Prostate gland (tissue), 2 donors: ENCODE results near the gene CCDC92B. TPM values are rescaled to one million over a fixed set of nuclear protein-coding genes. Genes with fewer than 3 reads are reported as not detected.
A peak's percentile ranks its signal among the peaks of the same experiment; 100 is the strongest.

Experiments used
- DNase-seq: peaks from one replicate; pipeline ENCODE4 v3.0.0-alpha.2; 2019; ENCODE audit warnings: low spot score
- H3K27ac ChIP-seq, 2 donors: fragments of 200-600 bp; sonication (generic); 2 replicates each; pipeline ENCODE4 v1.5.1; 2017 to 2019
- H3K27me3 ChIP-seq: fragments of 200-600 bp; sonication (generic); replicated peaks from 2 replicates; pipeline ENCODE4 v1.5.1; 2019; ENCODE audit not compliant: insufficient read depth
- H3K36me3 ChIP-seq, 2 donors: fragments of 200-600 bp; sonication (generic); 1 replicate in 1 of 2; 2 replicates in 1 of 2; pipeline versions ENCODE4 v1.5.1 to v1.8.1; 2017 to 2019
- H3K4me1 ChIP-seq: fragments of 200-600 bp; sonication (generic); replicated peaks from 2 replicates; pipeline ENCODE4 v1.5.1; 2019
- H3K4me3 ChIP-seq, 2 donors: fragments of 200-600 bp; sonication (generic); 2 replicates each; pipeline ENCODE4 v1.5.1; 2017 to 2019
- H3K9me3 ChIP-seq: fragments of 200-600 bp; sonication (generic); 2 replicates; pipeline ENCODE4 v1.5.1; 2017
- POLR2A ChIP-seq: fragments of 450-650 bp; IDR thresholded peaks from one replicate; pipeline ENCODE4 v1.6.1; 2016; ENCODE audit warnings: antibody characterized with exemption, mild to moderate bottlenecking
- POLR2AphosphoS5 ChIP-seq: sonication (generic); formaldehyde crosslinking; IDR thresholded peaks from one replicate; pipeline ENCODE4 v1.6.1; 2017; ENCODE audit warnings: antibody characterized with exemption
- WGBS: methylation state at CpG from one replicate; pipeline ENCODE4 v1.1.5; 2018; 5-methylcytosine and 5-hydroxymethylcytosine counted together
- intact Hi-C: fragments of 100-400 bp; cut with DNase I; formaldehyde crosslinking; loops from one replicate; pipeline ENCODE4 v1.14.2; 2022
- total RNA-seq, 2 donors: library from RNA; depleted of rRNA; stranded (reverse); fragments of >200 nt; gene quantifications; one replicate each; pipeline ENCODE4 v1.1.0, GENCODE V29; 2016
- TF ChIP-seq, protein P1 (sequence below), 4 experiments: fragments of 200-600 bp in 2 of 4; fragments of 450-650 bp in 2 of 4; sonication (generic) in 2 of 4; IDR thresholded peaks; 1 replicate in 3 of 4; 2 replicates in 1 of 4; pipeline ENCODE4 v1.5.1; 2016 to 2019; ENCODE audit warnings: antibody characterized with exemption in 4 of 4, mild to moderate bottlenecking in 2 of 4, moderate library complexity in 2 of 4

Gene CCDC92B
- total RNA-seq, 2 donors from 2014 or later = 1.9 TPM; not detected in 1

DNA sequence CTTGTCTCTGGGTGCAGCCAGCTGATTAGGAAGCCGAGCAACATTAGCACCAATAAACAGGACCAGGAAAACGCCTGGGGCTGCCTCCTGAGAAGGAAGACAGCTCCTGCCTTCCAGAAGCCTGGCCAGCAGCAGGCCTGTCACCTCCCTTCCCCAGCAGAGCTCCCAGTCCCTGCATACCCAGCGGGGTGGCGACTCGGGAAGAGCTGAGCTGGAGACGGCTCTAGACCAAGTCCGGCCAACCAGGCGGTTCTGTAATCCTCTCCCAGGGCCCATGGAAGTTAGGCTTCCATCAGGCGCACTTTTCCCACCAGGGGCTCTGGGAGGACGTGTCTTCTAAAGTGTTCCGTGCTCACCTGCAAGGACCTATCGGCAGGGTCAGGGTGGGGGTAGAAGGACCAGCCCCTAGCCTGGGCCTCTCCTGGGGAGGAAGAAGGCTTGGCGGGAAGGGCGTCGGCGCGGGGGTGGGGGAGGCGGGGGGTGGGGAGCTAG is 25.9 kb downstream of the CCDC92B start:
- H3K4me1 ChIP-seq = no peaks in the 10 kb centered on the region
- WGBS = 21% methylated on average over 12 of the region's 18 CpGs
- DNase-seq = no peak
- intact Hi-C loops = no loop called here
- no peaks in the 10 kb centered on the region for H3K36me3 ChIP-seq
- no peaks in the 10 kb centered on the region for H3K9me3 ChIP-seq
- TF ChIP-seq POLR2A = no peak
- no peak overlapping the region for H3K27ac ChIP-seq
- peak overlapping the region in 1 of 2 donors; percentile 14 for H3K4me3 ChIP-seq
- H3K27me3 ChIP-seq = no peaks in the 10 kb centered on the region

DNA sequence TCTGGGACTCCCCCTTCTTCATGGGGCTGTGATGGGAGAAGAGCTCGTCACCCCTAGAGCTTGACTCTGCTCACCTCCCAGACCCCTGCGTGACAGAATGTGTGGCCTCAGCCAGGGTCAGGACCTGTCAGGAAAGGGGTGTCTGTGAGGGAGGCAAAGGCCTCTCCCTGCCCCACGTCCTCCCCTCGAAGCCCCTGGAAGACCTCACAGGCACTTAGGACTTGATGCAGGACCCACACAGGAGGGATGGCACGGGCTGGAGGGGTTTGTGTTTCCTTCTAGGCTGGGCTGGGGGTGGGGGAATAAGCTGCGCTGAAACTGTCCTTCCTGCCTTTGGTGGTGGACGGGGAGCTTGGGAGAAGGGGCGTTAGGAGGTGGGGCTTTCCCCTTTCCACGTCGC is 26.8 kb downstream of the CCDC92B start:
- Histone ChIP-seq H3K27ac (no peak overlapping the region), H3K4me3 (no peak overlapping the region), H3K27me3 (no peaks in the 10 kb centered on the region), H3K36me3 (no peaks in the 10 kb centered on the region), H3K4me1 (no peaks in the 10 kb centered on the region), H3K9me3 (no peaks in the 10 kb centered on the region)
- 52% methylated on average over 10 of the region's 10 CpGs for WGBS
- DNase-seq = no peak
- TF ChIP-seq, protein P1, sequence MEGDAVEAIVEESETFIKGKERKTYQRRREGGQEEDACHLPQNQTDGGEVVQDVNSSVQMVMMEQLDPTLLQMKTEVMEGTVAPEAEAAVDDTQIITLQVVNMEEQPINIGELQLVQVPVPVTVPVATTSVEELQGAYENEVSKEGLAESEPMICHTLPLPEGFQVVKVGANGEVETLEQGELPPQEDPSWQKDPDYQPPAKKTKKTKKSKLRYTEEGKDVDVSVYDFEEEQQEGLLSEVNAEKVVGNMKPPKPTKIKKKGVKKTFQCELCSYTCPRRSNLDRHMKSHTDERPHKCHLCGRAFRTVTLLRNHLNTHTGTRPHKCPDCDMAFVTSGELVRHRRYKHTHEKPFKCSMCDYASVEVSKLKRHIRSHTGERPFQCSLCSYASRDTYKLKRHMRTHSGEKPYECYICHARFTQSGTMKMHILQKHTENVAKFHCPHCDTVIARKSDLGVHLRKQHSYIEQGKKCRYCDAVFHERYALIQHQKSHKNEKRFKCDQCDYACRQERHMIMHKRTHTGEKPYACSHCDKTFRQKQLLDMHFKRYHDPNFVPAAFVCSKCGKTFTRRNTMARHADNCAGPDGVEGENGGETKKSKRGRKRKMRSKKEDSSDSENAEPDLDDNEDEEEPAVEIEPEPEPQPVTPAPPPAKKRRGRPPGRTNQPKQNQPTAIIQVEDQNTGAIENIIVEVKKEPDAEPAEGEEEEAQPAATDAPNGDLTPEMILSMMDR (IDR thresholded peaks at IDR 0.05) = no peak
- no peak for TF ChIP-seq POLR2A
- TF ChIP-seq POLR2AphosphoS5 = no peak
- intact Hi-C loops = no loop called here

DNA sequence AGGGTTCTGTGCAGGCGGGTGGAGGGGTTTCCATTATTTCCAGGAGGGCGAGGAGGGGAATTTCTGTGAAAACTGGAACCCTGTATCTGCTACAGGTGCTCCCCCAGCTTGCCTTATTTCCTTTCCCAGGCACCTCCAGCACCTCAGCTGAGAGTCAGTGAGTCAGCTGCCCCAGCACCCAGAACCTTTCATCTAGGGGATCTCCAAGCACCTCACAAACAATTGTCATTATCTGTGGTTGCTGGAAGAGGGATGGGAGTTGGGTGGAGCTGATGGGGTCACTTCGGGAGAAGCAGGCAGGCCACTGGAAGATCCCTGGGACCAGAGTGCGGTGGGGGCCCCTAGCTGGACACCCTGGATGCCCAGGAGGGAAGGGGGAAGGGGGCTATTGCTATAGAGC is 27.8 kb downstream of the CCDC92B start:
- Histone ChIP-seq H3K9me3 (no peaks in the 10 kb centered on the region), H3K27me3 (no peaks in the 10 kb centered on the region), H3K27ac (no peak overlapping the region), H3K4me1 (no peaks in the 10 kb centered on the region), H3K36me3 (no peaks in the 10 kb centered on the region), H3K4me3 (no peak overlapping the region)
- no peak for DNase-seq
- TF ChIP-seq, protein P1 (IDR thresholded peaks at IDR 0.05) = no peak
- TF ChIP-seq POLR2A = no peak
- TF ChIP-seq POLR2AphosphoS5 = no peak
- WGBS = 64% methylated on average over 4 of the region's 4 CpGs
- intact Hi-C loops = no loop called here

DNA sequence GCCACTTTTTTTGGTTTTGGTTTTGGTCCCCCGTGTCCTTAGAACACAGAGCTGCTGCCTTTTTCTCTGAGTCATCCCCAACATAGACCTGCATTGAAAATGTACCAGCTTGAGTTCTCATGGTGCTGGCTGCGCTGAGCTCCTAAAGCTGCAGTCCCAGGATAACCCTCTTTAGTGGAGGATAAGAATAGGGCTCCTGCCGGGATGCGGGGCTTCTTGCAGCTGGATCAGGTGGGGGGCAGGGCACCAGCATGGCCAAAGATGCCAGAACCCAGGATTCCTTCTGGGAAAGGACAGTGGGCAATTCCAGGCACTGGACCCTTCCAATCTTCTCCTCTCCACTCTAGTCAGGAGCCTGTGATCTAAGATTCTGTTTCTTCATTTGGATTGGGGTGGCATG is 29.6 kb downstream of the CCDC92B start:
- Histone ChIP-seq H3K27ac (no peak overlapping the region), H3K4me3 (no peak overlapping the region), H3K4me1 (no peaks in the 10 kb centered on the region), H3K27me3 (no peaks in the 10 kb centered on the region), H3K9me3 (no peaks in the 10 kb centered on the region), H3K36me3 (no peaks in the 10 kb centered on the region)
- no peak for DNase-seq
- WGBS = 60% methylated on average over 4 of the region's 4 CpGs
- TF ChIP-seq, protein P1 (IDR thresholded peaks at IDR 0.05) = no peak
- no peak for TF ChIP-seq POLR2AphosphoS5
- no peak for TF ChIP-seq POLR2A
- intact Hi-C loops = no loop called here

DNA sequence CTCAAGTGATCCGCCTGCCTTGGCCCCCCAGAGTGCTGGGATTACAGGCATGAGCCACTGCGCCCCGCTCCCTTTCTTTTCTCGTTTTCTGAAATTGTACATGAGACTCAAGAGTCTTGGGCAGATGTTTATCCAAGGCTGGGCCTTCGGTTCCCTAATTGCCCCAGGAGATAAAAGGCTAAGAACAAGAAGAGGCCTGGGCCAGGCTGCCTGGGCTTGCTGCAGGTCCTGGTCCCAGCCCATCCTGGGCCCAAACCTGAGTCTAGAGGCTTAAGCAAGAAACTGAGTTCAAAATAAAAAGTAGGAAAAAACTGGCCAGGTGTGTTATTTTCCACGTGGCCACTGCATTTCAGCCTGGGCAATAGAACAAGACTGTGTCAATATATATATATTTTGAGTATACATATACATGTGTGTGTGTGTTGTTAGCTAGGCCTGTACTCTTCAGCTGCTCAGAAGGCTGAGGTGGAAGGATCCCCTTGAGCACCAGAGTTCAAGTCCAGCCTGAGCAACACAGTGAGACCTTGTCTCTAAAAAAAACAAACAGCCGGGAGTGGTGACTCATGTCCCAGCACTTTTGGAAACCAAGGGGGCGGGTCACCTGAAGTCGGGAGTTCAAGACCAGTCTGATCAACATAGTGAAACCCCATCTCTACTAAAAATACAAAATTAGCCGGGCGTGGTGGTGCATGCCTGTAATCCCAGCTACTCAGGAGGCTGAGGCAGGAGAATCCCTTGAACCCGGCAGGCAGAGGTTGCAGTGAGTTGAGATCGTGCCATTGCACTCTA is 31.1 kb downstream of the CCDC92B start:
- TF ChIP-seq, protein P1 (IDR thresholded peaks at IDR 0.05) = no peak
- no peak for TF ChIP-seq POLR2AphosphoS5
- no peak for TF ChIP-seq POLR2A
- WGBS = 72% methylated on average over 13 of the region's 13 CpGs
- no peak for DNase-seq

More for the DNA sequence above, 31.1 kb downstream of the CCDC92B start:
- Histone ChIP-seq H3K36me3 (no peaks in the 10 kb centered on the region), H3K4me3 (no peak overlapping the region), H3K9me3 (no peaks in the 10 kb centered on the region), H3K27ac (no peak overlapping the region), H3K4me1 (no peaks in the 10 kb centered on the region), H3K27me3 (no peaks in the 10 kb centered on the region)
- intact Hi-C loops = no loop called here
